Left lung (tissue), 10 donors: ENCODE results near the gene OPA3. TPM values are rescaled to one million over a fixed set of nuclear protein-coding genes. Genes with fewer than 3 reads are reported as not detected.

Experiments used
- ATAC-seq: fragments of 200-7000 bp; cut with Tn5 transposase; one replicate; pipeline ENCODE4 v1.9.1; 2020; ENCODE audit warnings: moderate library complexity
- DNase-seq, 4 donors: peaks; one replicate each; pipeline ENCODE4 v3.0.0-alpha.2; 2013 to 2020
- H3K27ac ChIP-seq, 2 donors: fragments of 200-600 bp; sonication (generic) in 1 of 2; one replicate each; pipeline versions ENCODE4 v1.5.0 to v1.8.0; 2020 to 2021
- H3K27me3 ChIP-seq, 2 donors: fragments of 200-600 bp; sonication (generic) in 1 of 2; one replicate each; pipeline versions ENCODE4 v1.5.0 to v1.8.0; 2020 to 2021
- H3K36me3 ChIP-seq, 2 donors: fragments of 200-600 bp; sonication (generic) in 1 of 2; one replicate each; pipeline versions ENCODE4 v1.5.0 to v1.8.0; 2020 to 2021
- H3K4me1 ChIP-seq, 2 donors: fragments of 200-600 bp; one replicate each; pipeline ENCODE4 v1.8.0; 2021
- H3K4me3 ChIP-seq, 2 donors: fragments of 200-600 bp; sonication (generic) in 1 of 2; one replicate each; pipeline versions ENCODE4 v1.5.0 to v1.8.0; 2020 to 2021; ENCODE audit warnings: mild to moderate bottlenecking in 1 of 2
- H3K9me3 ChIP-seq, 2 donors: fragments of 200-600 bp; sonication (generic) in 1 of 2; one replicate each; pipeline versions ENCODE4 v1.5.0 to v1.8.0; 2020 to 2021
- CTCF ChIP-seq, 2 donors: fragments of 200-600 bp; sonication (generic) in 1 of 2; IDR thresholded peaks; one replicate each; pipeline versions ENCODE4 v1.5.0 to v1.8.0; 2021; ENCODE audit warnings: antibody characterized with exemption in 2 of 2
- intact Hi-C, 2 donors: fragments of 100-400 bp; cut with DNase I; formaldehyde crosslinking; loops; one replicate each; pipeline versions ENCODE4 v1.11.2 to v1.14.2; 2022
- polyA plus RNA-seq, 6 donors: library from polyadenylated mRNA; unstranded; fragments of 120-200 nt; gene quantifications; one replicate each; pipeline ENCODE4 v1.2.1, GENCODE V29; 2013; ENCODE audit not compliant: insufficient read length in 6 of 6
- total RNA-seq, 2 donors: library from RNA; stranded (reverse); fragmentation: NEBNext Ultra II Directional; extraction: Animal tissue kit (Norgen Biotek cat#: 25700); gene quantifications; one replicate each; pipeline ENCODE4 v1.2.1, GENCODE V29; 2021
- donor health status: DM: no; HTN: yes; CAD: no.
- donor health status: DM: no; HTN: no; CAD: no.

The OPA3 gene
- total and polyA plus RNA-seq, 8 donors = 4.8 to 17.9 (median 7.2) TPM

DNA sequence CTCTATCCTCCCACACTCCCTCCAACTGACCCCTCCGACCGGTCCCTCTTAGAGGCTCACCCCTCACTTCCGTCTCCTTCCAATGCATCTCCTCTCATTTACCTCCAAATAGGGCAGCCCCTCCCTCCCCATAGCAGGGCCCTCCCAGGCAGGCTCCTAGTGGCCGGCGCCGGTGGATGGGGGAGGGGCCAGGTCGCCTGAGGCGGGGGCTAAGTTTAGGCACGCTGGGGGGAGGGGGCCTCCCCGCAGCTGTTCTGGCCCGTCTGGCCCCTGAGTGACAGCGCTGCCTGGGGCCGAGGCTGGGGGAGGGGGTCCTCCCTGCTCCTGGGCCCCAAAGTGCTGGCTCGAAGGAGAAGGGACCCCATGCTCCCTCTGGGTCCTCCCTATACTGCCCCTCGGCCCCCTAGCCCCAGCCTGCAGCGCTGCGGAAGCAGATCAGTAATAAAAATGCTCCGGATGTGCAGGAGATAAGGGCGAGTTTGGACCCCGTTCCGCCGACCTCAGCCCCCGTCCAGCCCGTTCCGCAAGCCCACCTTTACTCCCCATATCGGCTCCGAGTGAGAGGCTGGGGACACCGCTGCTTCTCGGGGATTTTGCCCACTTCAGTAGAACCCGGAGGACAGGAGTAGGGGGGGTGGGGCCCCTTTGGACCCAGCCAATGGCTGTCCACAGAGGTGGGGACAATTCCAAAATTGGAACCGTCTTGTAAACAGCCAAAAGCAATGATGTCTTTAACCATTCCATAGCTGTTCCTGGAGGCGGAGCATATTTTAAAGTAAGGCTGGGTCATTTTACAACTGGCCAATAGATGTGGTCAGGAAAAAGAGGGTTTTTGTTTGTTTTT, 91.8 kb downstream of the OPA3 start:
- Histone ChIP-seq H3K4me1 (peaks cover 11 to 40% of the 10 kb centered on the region in 2 donors), H3K4me3 (peak overlapping the region; percentile 34 to 52), H3K27ac (peak overlapping the region in 1 of 2 donors; percentile 48), H3K27me3 (peaks cover 3 to 33% of the 10 kb centered on the region in 2 donors), H3K9me3 (no peaks in the 10 kb centered on the region), H3K36me3 (no peaks in the 10 kb centered on the region)
- intact Hi-C loops = no loop called here
- DNase-seq (peak; percentile 58 to 89 (median 76)), ATAC-seq (peak; percentile 47)
- TF ChIP-seq CTCF (IDR thresholded peaks at IDR 0.05) = no peak

- intact Hi-C loops = no loop called here
- Histone ChIP-seq H3K4me3 (peak overlapping the region in 1 of 2 donors; percentile 52), H3K4me1 (peaks cover 8 to 33% of the 10 kb centered on the region in 2 donors), H3K27ac (no peak overlapping the region), H3K36me3 (no peaks in the 10 kb centered on the region), H3K9me3 (no peaks in the 10 kb centered on the region), H3K27me3 (peaks cover 0 to 29% of the 10 kb centered on the region in 2 donors)
- DNase-seq (no peak), ATAC-seq (no peak)
- no peak for TF ChIP-seq CTCF (IDR thresholded peaks at IDR 0.05)
These were observed 92.4 kb downstream of the OPA3 start for GRCh38 chr19:45492137-45492626.

DNA sequence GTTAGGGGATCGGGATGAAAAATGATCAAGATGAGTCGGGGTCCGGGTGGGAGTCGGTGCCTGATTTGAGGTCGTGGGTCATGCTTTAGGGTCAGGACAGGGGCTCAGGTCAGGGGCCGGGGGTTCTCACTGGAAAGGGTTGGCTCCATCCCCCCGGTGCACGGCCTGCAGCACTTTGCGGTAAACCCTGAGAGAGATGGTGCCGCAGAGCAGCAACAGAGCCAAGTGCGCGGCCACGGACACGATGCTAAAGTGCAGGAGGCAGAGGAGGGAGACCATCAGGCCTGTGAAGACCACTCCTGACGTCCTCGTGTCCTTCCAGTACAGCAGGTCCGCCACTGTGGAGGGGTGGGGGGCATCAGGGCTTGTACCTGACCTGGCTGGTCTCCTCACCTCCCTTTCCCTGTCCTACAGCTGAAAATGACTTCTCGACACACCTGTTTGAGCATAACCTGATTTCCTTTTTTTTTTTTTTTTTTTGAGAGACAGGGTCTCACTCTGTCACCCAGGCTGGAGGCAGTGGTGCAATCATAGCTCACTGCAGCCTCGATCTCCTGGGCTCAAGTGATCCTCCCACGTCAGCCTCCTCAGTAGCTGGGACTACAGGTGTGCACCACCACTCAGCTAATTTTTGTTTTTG, 95.3 kb downstream of the OPA3 start:
- Histone ChIP-seq H3K4me3 (no peak overlapping the region), H3K9me3 (no peaks in the 10 kb centered on the region), H3K36me3 (no peaks in the 10 kb centered on the region), H3K4me1 (peaks cover 7 to 29% of the 10 kb centered on the region in 2 donors), H3K27ac (no peak overlapping the region), H3K27me3 (peaks cover 0 to 6% of the 10 kb centered on the region in 2 donors)
- intact Hi-C loops = no loop called here
- DNase-seq (peak in 1 of 4 donors; percentile 61), ATAC-seq (no peak)
- no peak for TF ChIP-seq CTCF (IDR thresholded peaks at IDR 0.05)

DNA sequence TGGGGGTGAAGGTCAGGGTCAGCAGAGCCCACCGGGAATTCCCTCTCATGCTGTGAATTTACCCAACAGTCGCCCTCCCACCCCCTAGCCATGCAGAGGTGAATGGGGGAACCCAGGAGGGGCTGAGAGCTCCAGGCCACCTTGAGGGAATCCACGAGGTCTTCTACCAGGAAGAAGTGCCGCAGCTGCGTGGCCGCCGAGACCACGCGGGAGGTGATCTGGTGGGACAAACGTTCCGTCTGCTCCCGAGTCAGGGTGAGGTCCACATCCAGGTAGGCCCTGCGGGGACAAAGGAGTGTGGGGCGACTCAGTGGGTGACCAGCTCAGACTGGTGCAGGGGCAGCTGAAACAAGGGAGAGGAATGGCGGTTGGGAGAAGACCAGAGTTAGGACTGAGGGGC, 95.9 kb downstream of the OPA3 start:
- peaks cover 0 to 5% of the 10 kb centered on the region in 2 donors for H3K27me3 ChIP-seq
- intact Hi-C loops = no loop called here
- no peak overlapping the region for H3K4me3 ChIP-seq
- TF ChIP-seq CTCF (IDR thresholded peaks at IDR 0.05) = no peak
- H3K9me3 ChIP-seq = no peaks in the 10 kb centered on the region
- H3K4me1 ChIP-seq = peaks cover 6 to 26% of the 10 kb centered on the region in 2 donors
- H3K36me3 ChIP-seq = no peaks in the 10 kb centered on the region
- H3K27ac ChIP-seq = no peak overlapping the region
- ATAC-seq = no peak
- DNase-seq = peak in 1 of 4 donors; percentile 48
